HG03439 (cell line): ENCODE measurements around the gene TEX264.

Experiments used
- ATAC-seq: cut with Tn5 transposase; IDR thresholded peaks from one replicate; pipeline ENCODE4 v1.9.1; 2021; ENCODE audit warnings: mild to moderate bottlenecking, moderate library complexity; ENCODE audit not compliant: unreplicated experiment

The TEX264 gene

DNA sequence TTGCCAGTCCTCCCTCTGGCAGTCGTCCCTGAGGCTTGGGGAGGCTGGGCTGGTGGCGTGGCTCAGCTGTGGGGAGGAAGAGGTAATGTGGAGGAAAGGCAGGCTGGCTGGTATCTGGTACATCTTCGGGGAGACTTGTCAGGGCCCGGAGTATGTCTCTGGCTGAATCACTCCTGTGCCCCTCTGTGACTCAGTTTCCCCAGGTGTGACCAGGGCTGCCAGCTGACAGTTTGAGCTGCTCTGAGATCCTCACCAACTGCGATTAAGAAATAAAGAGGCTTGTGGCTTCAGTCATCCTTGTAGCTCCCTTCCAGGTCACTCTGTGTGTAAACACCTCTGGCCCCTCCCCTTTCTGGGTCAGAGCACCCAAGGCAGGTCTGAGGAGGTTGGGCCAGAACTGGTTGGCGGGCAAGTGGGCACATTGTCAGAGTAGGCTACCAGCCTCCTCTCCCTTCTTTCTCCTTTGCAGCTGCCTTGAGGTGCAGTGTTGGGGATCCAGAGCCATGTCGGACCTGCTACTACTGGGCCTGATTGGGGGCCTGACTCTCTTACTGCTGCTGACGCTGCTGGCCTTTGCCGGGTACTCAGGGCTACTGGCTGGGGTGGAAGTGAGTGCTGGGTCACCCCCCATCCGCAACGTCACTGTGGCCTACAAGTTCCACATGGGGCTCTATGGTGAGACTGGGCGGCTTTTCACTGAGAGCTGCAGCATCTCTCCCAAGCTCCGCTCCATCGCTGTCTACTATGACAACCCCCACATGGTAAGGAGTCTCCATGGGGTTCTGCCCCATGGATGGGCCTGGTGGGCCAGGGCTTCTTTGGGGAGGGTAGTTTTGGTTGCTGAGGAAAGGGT, 3.0 kb downstream of the TEX264 start:
- no peak for ATAC-seq

DNA sequence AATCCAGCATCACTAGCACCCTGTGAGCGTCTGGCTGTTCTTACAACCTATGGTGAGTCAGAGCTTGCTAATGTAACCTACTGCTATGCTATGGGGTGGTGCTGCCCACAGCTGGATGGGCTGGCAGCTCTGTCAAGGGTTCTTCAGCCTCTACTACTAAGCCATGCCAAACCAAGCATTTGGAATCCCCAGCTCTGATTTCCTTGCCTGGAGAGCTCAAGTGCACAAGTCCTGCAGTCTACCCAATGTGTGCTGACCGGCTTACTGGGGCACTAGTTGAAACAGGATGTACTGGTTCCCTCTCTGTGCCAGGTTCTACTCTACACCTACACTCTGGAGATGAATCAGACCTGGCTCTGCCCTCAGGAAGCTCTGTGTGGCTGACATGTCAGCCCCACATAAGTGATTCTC, 4.2 kb downstream of the TEX264 start:
- ATAC-seq = no peak

DNA sequence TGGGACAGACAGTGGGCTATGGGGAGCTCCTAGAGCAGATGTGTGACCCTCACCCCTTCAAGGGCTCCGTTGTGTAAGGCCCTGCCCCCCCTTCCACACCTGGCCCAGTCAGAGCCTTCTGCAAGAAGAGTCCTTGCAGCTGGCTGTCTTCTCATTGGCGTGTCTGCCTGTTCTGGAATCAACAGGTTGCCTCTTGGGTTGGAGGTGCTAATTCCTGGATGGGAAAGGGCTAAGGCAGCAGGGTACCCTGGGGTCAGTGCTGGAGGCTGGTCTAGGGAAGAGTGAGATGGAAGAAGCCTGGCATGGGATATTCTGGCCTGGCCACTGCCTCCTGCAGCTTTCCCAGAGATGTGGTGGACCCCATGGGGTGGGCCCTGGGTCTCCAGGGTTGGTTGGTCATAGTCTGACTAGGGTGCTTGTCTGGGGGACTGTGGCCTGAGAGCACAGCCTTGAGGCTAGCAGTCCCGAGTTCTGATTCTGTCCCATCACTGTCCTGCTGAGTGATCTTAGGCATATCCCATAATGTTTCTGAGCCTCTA, 5.1 kb downstream of the TEX264 start:
- ATAC-seq = no peak

DNA sequence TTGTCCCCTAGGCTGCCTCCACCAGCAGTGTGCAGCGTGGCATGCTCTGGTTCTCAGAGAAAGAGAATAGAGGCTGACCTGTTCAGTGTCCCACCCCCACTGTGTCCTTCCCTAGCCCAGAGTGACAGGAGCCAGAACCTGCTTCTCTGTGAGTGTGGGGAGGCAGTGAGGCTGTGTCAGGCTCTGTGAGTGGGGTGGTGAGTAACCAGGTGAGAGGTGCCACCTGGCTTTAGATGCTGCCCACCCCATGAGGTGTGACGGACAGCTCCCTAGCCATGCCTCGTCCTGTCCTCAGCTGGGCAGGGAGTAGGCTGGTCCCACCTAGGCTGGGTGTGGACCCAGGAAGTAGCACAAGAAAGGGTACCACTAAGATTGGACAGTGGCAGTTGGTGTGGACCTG, 6.3 kb downstream of the TEX264 start:
- ATAC-seq = no peak

DNA sequence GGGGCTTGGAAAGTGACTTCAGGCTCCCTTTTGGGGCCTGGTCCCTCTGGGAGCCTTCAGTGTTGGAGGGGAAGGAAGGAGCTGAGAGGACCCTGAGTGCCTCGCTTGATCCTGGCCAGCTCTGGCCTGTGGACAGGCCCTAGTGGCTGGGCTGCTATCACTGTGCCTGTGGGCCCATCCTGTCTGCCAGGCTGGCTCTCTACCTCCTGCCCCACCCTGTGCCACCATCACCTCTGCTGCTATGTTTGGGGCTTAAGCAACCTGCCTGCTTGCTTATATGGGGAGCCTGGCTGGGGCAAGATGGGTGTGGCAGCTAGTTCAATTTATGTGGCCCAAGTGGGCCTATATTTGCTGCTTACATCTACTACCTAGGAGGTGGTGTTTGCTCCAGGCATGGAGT, 7.1 kb downstream of the TEX264 start:
- ATAC-seq = no peak

DNA sequence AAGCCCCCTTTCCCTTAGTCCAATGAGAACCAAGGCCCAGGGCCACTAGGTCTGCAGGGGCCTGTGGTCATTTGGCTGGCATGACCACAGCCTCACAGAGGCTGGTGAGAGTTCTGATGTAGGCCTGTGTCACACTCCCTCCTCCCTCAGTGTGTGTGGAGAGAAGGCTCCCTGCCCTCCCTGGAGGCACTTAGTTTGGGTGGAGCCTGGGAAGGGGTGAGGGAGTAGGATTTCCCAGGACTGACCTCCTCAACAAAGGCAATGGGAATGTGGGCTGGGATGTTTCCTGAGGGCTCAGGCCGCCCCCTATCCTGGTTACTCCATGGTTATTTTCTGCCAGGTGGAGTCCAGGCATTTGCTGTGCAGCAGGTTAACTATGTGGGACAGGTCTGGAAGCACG, 7.6 kb downstream of the TEX264 start:
- no peak for ATAC-seq

DNA sequence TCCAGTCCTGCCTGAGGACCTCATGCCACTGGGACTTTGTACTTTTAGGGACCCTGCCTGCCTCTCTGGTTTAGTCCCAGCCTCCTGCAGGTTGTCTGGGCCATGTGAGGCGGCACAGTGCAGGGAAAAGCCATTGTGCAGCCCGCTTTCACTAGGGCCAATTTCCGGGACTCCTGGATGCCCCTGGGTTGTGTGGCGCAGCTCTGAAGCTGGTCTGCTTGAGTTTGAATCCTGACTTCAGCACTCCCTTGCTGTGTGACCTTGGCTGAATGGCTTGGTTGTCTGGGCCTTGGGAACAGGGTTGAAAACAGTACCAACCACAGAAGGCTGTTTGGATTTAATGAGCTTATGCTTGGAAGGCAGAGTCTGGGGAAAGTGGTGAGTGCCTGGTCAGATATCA, 8.3 kb downstream of the TEX264 start:
- no peak for ATAC-seq

DNA sequence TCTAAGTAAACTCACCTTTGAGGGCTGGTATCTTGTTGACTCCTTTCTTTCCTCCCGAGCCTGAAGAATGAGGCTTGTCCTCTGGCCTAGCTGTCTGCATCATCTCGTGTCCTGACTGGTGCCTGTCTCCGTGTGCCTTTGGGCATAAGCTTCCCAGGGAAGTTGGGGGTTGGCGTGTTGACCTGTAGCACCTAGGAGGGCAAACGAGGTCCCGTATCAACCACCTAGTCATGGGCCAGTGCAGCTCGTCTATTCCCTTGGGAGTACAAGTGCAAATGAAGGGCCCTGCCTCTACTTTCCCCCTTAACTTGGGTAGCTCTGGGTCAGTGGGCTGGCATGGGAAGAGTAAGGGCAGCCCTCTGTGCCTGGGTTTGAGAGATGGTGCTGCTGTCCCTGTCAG, 8.7 kb downstream of the TEX264 start:
- ATAC-seq = no peak

DNA sequence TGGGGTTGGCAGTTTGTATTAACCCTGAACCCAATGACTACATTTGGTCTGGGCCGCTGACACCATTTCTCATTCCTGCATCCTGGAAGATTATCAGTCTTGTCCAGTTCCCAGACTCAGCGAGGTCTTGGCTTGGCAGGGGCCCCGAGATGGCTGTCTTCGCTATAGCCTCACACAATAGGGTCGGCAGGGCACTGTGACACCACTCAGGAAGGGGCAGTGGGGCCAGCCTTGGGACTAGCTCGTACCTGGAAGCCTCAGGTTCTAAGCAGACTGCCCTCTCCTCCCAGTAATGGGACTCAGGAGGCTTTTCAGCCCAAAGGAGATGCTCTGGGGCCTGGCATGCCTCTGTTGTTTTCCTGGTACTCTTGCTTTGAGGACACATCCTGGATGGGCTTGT, 9.1 kb downstream of the TEX264 start:
- ATAC-seq = no peak

DNA sequence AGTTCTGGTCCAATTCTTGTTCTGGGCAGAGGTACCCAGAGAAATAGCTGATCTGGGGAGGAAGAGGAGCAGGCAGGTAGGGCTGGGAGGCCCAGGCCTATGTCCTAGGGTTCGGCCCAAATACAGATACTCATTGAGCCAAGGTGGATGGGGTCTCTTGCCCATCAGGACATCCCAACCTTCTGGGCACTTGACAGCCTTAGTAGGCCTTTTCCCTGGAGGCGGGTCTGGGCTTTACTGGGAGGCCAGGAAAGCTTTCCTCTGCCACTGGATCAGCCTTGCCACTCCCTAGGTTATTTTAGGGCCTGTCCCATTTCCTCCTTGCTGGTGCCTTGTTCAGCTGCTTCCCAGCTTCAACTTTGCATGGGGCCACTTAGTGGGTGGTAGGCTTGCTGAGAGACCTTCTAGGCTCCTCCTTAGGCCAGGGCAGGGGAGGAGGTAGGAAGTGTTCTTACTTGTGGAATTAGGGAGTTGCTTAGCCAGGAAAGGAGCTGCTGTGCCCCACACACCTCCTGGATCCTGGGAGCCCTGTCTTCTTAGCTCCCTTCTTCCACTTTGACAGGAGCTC, 9.7 kb downstream of the TEX264 start:
- ATAC-seq = no peak

DNA sequence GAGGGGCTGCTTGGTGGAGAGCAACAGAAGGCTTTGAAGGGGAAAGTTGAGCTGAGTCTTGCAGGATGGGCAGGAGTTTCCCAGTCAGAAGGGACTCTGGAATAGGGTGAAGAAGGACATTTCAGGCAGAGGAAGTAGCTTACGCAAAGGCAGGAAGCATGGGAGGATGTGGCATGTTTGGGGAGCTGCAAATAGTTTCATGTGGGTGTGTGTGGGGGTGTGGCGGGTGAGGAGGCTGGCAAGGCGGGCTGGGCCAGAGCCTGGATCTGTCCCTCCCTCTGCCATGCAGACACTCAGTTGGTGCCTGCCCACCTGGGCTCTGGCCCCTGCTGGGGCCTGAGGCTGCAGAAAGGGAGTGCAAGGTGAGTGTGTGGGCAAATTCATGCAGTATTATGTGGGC, 10.4 kb downstream of the TEX264 start:
- ATAC-seq = no peak

DNA sequence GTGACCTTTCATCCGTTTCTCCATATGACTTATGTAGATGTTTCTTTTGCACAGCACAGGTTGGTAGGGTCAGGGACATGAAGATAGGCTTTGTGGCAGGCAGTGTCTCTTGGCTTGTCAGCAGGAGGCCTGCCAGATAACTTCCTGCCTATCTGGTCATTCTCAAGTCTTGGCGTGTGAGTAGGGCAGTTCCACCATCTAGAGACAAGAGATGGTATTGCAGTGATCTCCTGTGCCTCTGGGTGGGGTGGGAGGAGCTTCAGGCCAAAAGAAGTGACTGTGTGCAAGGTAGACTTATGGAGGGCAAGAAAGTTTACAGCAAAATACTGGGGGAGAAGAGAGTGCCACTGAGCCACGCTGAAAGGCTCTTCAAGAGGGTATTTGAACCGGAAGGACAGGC, 11.0 kb downstream of the TEX264 start:
- peak; percentile 80 for ATAC-seq

DNA sequence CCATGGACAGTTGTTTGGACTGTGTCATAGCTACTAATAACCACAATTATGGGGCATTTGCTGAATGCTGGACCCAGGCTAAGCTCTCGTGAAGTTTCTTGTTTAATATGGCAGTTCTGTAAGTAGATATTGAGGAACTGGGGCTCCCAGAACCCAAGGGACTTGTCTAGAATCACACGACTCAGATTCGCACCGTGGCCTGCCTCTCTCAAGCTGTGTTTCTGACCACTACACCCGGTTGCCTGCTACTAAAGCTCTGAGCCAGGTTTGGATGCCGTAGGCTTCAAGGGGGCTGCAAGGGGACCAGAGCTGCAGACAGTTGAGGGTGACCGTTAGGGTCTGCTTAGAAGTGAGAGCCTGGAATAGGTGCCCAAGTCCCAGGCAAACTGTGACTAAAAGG, 11.5 kb downstream of the TEX264 start:
- no peak for ATAC-seq

DNA sequence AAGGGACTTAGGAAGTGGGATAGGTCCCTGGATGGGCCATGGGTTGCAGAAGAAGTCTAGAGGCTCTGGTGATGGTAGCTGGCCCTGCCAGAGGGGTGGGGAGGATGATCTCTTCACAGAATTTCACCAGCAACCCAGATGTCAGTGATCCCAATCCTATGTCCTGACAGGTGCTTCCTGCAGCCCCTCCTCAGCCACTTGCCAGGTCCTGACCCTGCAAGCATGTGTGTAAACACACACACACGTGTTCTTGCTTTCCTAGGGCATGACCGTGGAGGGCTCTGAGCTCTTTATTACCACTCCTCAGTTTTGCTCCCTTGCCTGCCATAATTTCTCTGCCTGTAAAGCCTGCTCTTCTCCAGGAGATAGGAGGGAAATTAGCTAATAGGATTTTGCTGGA, 12.5 kb downstream of the TEX264 start:
- ATAC-seq = no peak

DNA sequence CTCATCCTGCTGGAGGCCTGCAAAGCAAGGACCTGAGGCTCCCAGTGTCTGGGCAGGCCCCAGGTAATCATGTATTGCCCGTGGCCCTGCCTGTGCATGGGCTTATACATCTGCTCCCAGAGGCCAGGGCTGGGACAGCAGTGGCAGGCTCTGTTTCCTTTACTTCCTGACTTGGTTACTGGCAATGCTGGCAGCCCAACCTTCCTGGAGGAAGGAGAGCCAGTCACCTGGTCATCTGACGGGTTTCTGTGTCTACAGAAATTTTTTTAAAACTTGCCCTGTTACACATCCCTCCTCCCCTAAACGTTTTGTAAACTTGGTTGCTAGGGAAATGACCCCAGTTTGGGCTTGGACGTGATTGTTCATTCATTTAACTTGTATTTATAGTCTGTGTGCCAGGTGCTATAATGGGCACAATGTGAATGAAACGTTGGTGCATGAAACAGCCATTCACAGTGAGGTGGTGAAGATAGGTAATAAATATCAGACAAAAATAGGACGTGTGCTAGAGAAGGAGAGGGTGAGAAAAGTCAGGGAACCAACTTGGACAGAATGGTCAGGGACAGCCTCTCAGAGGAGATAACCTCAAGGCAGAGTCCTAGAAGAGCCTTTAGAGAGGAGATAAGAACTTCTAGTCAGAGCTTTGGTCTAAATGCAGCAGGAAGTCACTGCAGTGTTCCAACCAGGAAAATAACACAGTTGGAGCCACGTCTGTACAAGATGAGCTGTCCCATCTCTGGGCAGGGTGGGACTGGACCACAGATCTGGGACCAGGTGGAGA, 14.1 kb downstream of the TEX264 start:
- ATAC-seq = no peak

DNA sequence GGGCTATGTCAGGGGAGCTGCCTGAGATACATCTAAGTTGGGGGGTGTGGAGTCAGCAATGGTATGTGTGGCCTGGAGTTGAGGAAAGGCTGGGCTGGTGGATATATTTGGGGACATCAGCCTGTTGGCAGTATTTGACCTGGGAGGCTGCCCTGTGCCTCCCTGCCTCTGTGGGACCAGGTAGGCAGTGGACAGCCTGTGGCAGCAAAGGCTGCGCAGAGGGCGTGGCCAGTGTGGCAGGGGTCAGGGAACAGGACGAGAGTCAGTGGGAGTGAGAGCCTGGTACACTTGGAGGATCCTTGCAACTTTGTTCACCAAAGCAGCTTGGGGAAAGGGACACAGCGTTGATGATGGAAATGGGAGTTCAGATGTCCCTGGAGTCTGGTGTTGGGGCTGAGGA, 15.0 kb downstream of the TEX264 start:
- ATAC-seq = no peak

DNA sequence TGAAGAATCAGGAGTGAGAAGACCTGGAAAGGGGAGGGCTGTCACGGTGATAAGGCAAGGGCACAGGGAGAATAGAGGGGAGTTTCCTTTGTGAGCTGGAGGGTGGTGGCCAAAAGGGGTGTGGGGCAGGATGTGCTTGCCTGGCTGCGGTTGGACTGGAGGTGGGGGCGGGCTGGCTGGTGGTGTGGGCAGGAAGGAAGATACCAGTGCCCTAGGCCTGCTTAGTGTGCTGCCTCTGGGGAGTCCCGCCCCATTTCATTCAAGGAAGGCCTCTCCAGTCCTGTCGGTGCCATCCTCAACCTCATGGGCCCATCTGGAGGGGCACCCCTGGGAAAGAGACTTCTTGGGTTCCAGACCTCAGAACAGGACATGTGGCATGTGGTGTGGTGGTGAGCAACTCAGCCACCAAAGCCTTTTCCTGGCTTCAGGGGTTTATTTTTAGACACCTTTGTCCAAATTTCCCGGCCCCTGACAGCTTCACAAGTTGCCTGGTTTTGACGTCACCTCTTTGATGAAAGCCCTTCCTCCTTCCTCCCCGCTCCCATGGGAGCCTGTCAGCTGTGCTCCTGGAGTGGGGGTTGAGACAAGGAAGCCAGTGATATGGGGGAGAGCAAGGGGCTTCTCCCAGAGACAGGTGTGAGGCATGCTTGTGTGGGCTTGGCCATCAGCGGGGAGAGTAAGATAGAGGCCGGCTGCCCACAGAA, 15.6 kb downstream of the TEX264 start:
- ATAC-seq = no peak

DNA sequence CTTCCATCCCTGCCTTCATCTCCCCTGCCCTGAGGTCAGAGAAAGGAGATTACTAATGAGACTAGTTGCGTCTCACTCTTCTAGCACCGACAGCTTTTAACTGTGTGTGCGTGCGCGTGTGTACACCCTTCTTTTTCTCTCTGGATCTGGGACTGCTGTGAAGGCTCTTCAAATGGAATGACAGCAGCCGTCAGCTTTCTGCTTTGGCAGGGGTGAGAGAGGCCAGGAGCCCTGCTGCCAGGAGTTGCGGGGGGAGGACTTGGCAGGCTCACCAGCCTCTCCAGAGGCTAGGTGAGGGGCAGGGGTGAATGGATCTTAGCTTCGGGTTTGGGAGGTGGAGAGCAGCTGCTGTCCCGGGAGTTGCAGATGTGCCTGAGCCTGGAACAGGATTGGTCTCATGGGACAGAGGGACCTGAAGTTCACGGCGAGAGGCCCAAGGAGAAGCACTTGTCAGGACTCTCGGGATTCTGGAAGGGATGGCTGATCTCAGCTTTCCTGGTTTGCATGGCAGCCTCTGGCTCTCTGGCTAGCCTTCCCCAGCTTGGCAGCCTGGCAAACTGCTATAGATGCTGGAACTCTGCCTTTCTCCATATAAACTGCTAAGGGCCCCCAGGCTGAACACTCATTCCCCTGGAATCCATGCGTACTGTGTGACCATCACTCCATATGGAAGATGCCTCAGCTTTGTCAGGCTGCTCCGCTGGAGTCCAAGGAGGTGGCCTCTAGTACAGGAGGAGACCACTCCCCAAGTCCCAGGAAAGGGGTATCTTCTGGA, 16.6 kb downstream of the TEX264 start:
- no peak for ATAC-seq

DNA sequence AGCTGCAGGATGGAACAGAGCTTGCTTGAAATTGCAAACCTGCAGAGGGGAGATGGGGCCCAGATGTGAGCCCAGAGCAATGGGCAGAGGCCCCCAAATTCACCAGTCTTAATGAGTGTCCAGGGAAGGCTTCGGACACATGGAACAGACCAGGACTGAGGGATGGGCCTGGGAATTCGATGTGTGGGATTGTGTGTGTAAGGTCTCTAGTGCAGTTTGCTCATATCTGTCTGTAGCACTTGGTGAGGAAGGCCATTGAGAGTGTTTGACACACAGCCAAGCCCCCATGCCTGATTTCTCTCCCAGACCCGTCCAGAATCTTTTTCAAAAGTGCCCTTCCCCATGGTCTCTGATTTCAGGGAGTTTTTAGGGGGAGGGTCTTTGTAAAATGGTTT, 17.2 kb downstream of the TEX264 start:
- ATAC-seq = no peak

DNA sequence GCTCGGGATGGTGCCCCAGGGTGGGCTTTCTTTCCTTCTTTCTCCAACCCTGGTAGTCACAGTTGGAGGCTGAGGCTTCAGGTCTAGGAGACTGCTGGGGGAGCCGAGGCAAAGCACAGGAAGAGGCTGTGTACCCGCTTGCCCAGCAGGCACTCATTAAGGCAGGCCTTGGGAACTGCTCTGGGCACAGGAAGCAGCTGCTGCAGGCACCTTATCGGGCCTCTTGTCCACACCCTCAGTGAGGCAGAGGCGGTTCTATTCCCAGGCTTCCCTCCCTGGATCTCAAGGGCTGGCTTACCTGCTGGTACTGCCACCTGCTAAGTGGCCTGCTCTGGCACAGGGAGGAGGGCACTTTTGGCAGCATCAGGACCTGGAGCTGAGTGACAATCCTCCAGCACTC, 20.0 kb downstream of the TEX264 start:
- no peak for ATAC-seq
